Measurements from ENCODE around the gene UGT1A9. TPM values are rescaled to one million over a fixed set of nuclear protein-coding genes. Genes with fewer than 3 reads are reported as not detected.

Gene UGT1A9
- total and polyA plus RNA-seq, 2 of the 4 experiments (the other 2 are of a cell fraction): not detected

- H3K27ac ChIP-seq (ENCODE audit: insufficient read depth, low read length): no peak overlapping the region
- H3K9me1 ChIP-seq (ENCODE audit: insufficient read depth, low read length): no peaks in the 10 kb centered on the region
- no peaks in the 10 kb centered on the region for H4K20me1 ChIP-seq (ENCODE audit: insufficient read depth, low read length)
- ChIA-PET CTCF (interaction anchor here (0.6 kb wide), 1 partner anchor 105 kb away, joined by 7 read pairs; no protein-coding TSS in a partner anchor), POLR2A (ENCODE audit: unreplicated experiment) (no interaction called here)
- peak overlapping the region; percentile 43 for H2AFZ ChIP-seq (replicated peaks; ENCODE audit: low read length, poor library complexity)
- peak overlapping the region; percentile 38; the same call in 1 of the 2 replicates for H2BK20ac ChIP-seq (ENCODE audit: low read depth, low read length)
- no peak overlapping the region for H3K56ac ChIP-seq (ENCODE audit: extremely low read depth, insufficient read depth, low read length)
- peaks cover 9% of the 10 kb centered on the region for H3K4me1 ChIP-seq (ENCODE audit: control insufficient read depth, insufficient read depth, low read length)
- no CpG with 5 or more reads among the region's 1 CpG for WGBS, 2 experiments (ENCODE audit: extremely low coverage in 2 of 2, insufficient read length in 1 of 2)
- no peak overlapping the region for H3K14ac ChIP-seq (replicated peaks; ENCODE audit: low read depth, low read length)
- H3K4me3 ChIP-seq (ENCODE audit: insufficient read depth, low read depth, low read length): no peak overlapping the region
- no peak for TF ChIP-seq USF2 (IDR thresholded peaks at IDR 0.05; ENCODE audit: low read depth, low read length)
- TF ChIP-seq CEBPB (IDR thresholded peaks at IDR 0.05; ENCODE audit: low read depth, low read length): 0 out of 2 replicates have a peak, but pooled peaks have one; percentile 20
- H4K8ac ChIP-seq (ENCODE audit: low read depth in 2 of 2, low read length in 2 of 2): peak overlapping the region in 1 of 2 experiments; percentile 16; a peak in 1 of 4 replicates
- H2BK15ac ChIP-seq (ENCODE audit: low read depth, low read length): no peak overlapping the region; the same call in 2 of the 3 replicates
- H3K9me3 ChIP-seq (ENCODE audit: control insufficient read depth, insufficient read depth, low read length): no peaks in the 10 kb centered on the region
- DNase-seq: peak; percentile 55
- peak overlapping the region; percentile 66; the same call in 1 of the 2 replicates for H3K18ac ChIP-seq (ENCODE audit: low read depth, low read length)
- no peak overlapping the region for H3K4me2 ChIP-seq (ENCODE audit: low read depth, low read length)
- H2AK9ac ChIP-seq (replicated peaks; ENCODE audit: low read depth, low read length, poor library complexity): no peak overlapping the region
- no peak overlapping the region for H3K9ac ChIP-seq (ENCODE audit: low read depth, low read length)
- H3K4ac ChIP-seq (ENCODE audit: low read depth, low read length): no peak overlapping the region; the same call in 1 of the 2 replicates
- H4K91ac ChIP-seq (ENCODE audit: insufficient read depth, low read depth, low read length): peak overlapping the region; percentile 57; the same call in 1 of the 2 replicates
- H3K27me3 ChIP-seq (ENCODE audit: control insufficient read depth, insufficient read depth, low read length): no peaks in the 10 kb centered on the region
- intact Hi-C loops (cut with micrococcal nuclease) (no loop called here), in situ Hi-C loops (cut with MboI; ENCODE audit: low sequenced_read_pairs) (no loop called here), dilution Hi-C loops (cut with HindIII; ENCODE audit: low sequenced_read_pairs, unreplicated experiment) (no loop called here)
- no TSS peak for BruUV-seq (replicated peaks)
- ATAC-seq (ENCODE audit: low read depth): peak; percentile 54
- H2BK120ac ChIP-seq (ENCODE audit: low read depth, low read length): peak overlapping the region; percentile 64
- H3K23ac ChIP-seq (ENCODE audit: low read depth, low read length): no peak overlapping the region
- no peaks in the 10 kb centered on the region for H3K79me1 ChIP-seq (ENCODE audit: low read depth in 1 of 2, low read length in 2 of 2)
- no peaks in the 10 kb centered on the region for H3K36me3 ChIP-seq (ENCODE audit: control insufficient read depth, insufficient read depth, low read length)
- peak overlapping the region; percentile 25 for H2BK5ac ChIP-seq (ENCODE audit: low read depth, low read length, poor library complexity, severe bottlenecking)
- H2AK5ac ChIP-seq (ENCODE audit: low read depth, low read length): no peak overlapping the region
- H4K5ac ChIP-seq (ENCODE audit: low read depth, low read length): peak overlapping the region; percentile 24; the same call in 1 of the 2 replicates
Measured at GRCh38 chr2:233706720-233707119, 35.0 kb downstream of the UGT1A9 start.
